ENCODE data around the gene CUL4B. TPM values are rescaled to one million over a fixed set of nuclear protein-coding genes. Genes with fewer than 3 reads are reported as not detected.
"Not testable (repeated sequence)": the region's sequence is repeated elsewhere in the genome, so short reads cannot be mapped to it uniquely, and the experiment has no call there.

Gene CUL4B
- total RNA-seq, 1 donor from 2014 or later = 52.2 TPM

GRCh38 chrX:120514236-120514635, 46.5 kb downstream of the CUL4B start:
- Mint-ChIP-seq H3K4me3 (no peak overlapping the region), H3K36me3 (ENCODE audit: low read depth) (no peaks in the 10 kb centered on the region), H3K4me1 (no peaks in the 10 kb centered on the region), H3K27ac (ENCODE audit: unreplicated experiment) (no peak overlapping the region), H3K27me3 (ENCODE audit: low read depth) (no peaks in the 10 kb centered on the region), H3K9me3 (peaks cover 3% of the 10 kb centered on the region)
- peak; percentile 45 for TF ChIP-seq CTCF (conservative IDR thresholded peaks at IDR 0.05)
- DNase-seq (ENCODE audit: low read depth, low spot score) = no peak

GRCh38 chrX:120512627-120513026, 48.1 kb downstream of the CUL4B start:
- Mint-ChIP-seq H3K27me3 (ENCODE audit: low read depth) (no peaks in the 10 kb centered on the region), H3K4me1 (no peaks in the 10 kb centered on the region), H3K9me3 (no peaks in the 10 kb centered on the region), H3K36me3 (ENCODE audit: low read depth) (no peaks in the 10 kb centered on the region), H3K27ac (ENCODE audit: unreplicated experiment) (no peak overlapping the region), H3K4me3 (no peak overlapping the region)
- no peak for TF ChIP-seq CTCF (conservative IDR thresholded peaks at IDR 0.05)
- no peak for DNase-seq (ENCODE audit: low read depth, low spot score)

GRCh38 chrX:120512222-120512621, 48.5 kb downstream of the CUL4B start:
- Mint-ChIP-seq H3K4me3 (no peak overlapping the region), H3K27ac (ENCODE audit: unreplicated experiment) (no peak overlapping the region), H3K4me1 (no peaks in the 10 kb centered on the region), H3K27me3 (ENCODE audit: low read depth) (no peaks in the 10 kb centered on the region), H3K36me3 (ENCODE audit: low read depth) (no peaks in the 10 kb centered on the region), H3K9me3 (no peaks in the 10 kb centered on the region)
- DNase-seq (ENCODE audit: low read depth, low spot score) = no peak
- no peak for TF ChIP-seq CTCF (conservative IDR thresholded peaks at IDR 0.05)

GRCh38 chrX:120504569-120504968, 56.2 kb downstream of the CUL4B start:
- no peak for TF ChIP-seq CTCF (conservative IDR thresholded peaks at IDR 0.05)
- Mint-ChIP-seq H3K9me3 (no peaks in the 10 kb centered on the region), H3K36me3 (ENCODE audit: low read depth) (no peaks in the 10 kb centered on the region), H3K27me3 (ENCODE audit: low read depth) (no peaks in the 10 kb centered on the region), H3K27ac (ENCODE audit: unreplicated experiment) (no peak overlapping the region), H3K4me3 (no peak overlapping the region), H3K4me1 (no peaks in the 10 kb centered on the region)
- no peak for DNase-seq (ENCODE audit: low read depth, low spot score)

- no peak for TF ChIP-seq CTCF (conservative IDR thresholded peaks at IDR 0.05)
- Mint-ChIP-seq H3K4me1 (peaks cover 5% of the 10 kb centered on the region), H3K36me3 (ENCODE audit: low read depth) (no peaks in the 10 kb centered on the region), H3K9me3 (peaks cover 4% of the 10 kb centered on the region), H3K27ac (ENCODE audit: unreplicated experiment) (no peak overlapping the region), H3K4me3 (no peak overlapping the region), H3K27me3 (ENCODE audit: low read depth) (no peaks in the 10 kb centered on the region)
- DNase-seq (ENCODE audit: low read depth, low spot score) = no peak
Measured at GRCh38 chrX:120499301-120500072, 61.3 kb downstream of the CUL4B start.

- not testable (repeated sequence) for H3K9me3 Mint-ChIP-seq; DNase-seq (ENCODE audit: low read depth, low spot score); H3K36me3 Mint-ChIP-seq (ENCODE audit: low read depth); H3K27me3 Mint-ChIP-seq (ENCODE audit: low read depth); H3K27ac Mint-ChIP-seq (ENCODE audit: unreplicated experiment); H3K4me3 Mint-ChIP-seq
- H3K4me1 Mint-ChIP-seq = peaks cover 29% of the 10 kb centered on the region
Measured at GRCh38 chrX:120490119-120490518, 70.6 kb downstream of the CUL4B start.

Data from neural crest cell (in vitro differentiated cells).